RWPE1 (cell line): Measurements from ENCODE around the gene GALNT2.
A peak's percentile ranks its signal among the peaks of the same experiment; 100 is the strongest.

Experiments used
- CTCF ChIA-PET: fragments of 350-600 bp; sonication (Branson Sonifier 250); formaldehyde crosslinking; extraction: SDS; loops from one replicate; lab custom pipeline; 2021; lab: Yijun Ruan, JAX
- POLR2A ChIA-PET: fragments of 400-600 bp; formaldehyde crosslinking; extraction: SDS; loops from one replicate; lab custom pipeline; 2020; ENCODE audit warnings: antibody characterized with exemption; ENCODE audit not compliant: low non-redundant PET; lab: Yijun Ruan, JAX
- DNase-seq: peaks from one replicate; pipeline ENCODE4 v3.0.0; 2012; ENCODE audit warnings: low spot score
- H3K27ac ChIP-seq: fragments of 450-650 bp; 2 replicates; pipeline ENCODE4 v1.5.1; 2017
- TF ChIP-seq, protein P1 (sequence below): fragments of 450-650 bp; conservative IDR thresholded peaks from 2 replicates; pipeline ENCODE4 v1.5.1; 2017; ENCODE audit warnings: low read depth, mild to moderate bottlenecking

GALNT2 gene

DNA sequence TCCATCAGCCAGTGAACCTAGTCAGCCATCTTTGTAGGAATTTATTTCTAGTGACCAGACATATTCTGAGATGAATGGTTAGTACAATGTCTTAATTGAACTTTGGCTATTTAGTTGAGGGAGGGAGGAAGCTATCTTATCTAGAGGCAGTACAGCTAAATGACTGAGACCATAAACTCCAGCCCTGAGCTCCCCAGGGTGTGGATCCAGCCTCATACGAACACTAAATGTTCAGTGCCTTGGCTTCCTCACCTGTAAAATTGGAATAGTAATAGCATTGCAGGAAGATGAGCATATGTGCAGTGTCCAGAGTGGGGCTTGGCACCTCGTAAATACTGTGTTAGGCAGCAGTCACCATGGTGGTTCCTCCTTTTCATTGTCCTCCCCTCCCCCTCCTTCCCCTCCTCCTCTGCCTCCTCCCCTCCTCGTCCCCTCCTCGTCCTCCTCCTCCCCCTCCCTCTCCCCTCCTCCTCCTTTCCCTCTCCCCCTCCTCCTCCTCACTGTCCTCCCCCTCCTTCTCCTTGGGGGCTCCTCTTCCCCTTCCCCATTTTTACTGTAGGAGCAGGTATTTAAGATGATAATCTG lies 108.2 kb downstream of the GALNT2 start:
- CTCF ChIA-PET: no interaction called here
- POLR2A ChIA-PET: no interaction called here
- H3K27ac ChIP-seq: no peak overlapping the region
- TF ChIP-seq, protein P1, sequence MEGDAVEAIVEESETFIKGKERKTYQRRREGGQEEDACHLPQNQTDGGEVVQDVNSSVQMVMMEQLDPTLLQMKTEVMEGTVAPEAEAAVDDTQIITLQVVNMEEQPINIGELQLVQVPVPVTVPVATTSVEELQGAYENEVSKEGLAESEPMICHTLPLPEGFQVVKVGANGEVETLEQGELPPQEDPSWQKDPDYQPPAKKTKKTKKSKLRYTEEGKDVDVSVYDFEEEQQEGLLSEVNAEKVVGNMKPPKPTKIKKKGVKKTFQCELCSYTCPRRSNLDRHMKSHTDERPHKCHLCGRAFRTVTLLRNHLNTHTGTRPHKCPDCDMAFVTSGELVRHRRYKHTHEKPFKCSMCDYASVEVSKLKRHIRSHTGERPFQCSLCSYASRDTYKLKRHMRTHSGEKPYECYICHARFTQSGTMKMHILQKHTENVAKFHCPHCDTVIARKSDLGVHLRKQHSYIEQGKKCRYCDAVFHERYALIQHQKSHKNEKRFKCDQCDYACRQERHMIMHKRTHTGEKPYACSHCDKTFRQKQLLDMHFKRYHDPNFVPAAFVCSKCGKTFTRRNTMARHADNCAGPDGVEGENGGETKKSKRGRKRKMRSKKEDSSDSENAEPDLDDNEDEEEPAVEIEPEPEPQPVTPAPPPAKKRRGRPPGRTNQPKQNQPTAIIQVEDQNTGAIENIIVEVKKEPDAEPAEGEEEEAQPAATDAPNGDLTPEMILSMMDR: no peak
- no peak for DNase-seq

DNA sequence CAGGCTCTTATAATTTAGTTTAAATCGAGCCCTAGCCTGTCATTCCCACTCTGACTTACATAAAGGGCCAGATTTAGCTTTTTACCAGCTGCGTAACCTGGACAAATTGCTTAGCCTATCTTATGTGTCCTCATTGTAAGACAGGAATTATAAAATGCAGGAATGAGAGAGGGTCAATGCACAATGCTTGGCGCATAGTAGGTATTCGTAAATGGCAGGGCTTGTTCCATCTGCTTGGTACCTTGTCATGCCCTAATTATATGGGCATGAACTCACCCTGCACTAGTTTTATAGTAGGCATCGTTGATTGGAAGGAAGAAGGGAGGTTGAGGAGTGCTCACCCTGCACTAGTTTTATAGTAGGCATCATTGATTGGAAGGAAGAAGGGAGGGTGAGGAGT lies 108.8 kb downstream of the GALNT2 start:
- ChIA-PET CTCF (no interaction called here), POLR2A (no interaction called here)
- TF ChIP-seq, protein P1: no peak
- H3K27ac ChIP-seq: no peak overlapping the region
- no peak for DNase-seq

DNA sequence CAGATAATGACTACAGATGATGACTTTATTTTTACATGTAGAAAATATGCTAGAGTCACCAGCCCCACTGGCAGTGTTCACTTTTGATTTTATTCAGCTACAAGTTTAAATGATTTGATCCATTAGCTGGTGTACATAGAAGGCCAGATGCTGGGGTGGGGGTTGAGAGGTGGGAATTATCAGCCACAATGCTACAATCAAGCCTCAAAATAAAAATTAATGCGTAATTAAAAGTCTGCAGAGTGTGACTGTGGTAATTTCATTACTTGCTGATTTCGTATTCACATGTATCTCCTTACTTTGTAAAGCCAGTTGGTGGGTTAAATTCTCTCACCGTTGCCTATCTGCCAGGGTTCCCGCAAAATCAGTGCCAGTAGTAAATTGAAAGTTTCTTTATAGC lies 109.3 kb downstream of the GALNT2 start:
- ChIA-PET POLR2A (no interaction called here), CTCF (no interaction called here)

DNA sequence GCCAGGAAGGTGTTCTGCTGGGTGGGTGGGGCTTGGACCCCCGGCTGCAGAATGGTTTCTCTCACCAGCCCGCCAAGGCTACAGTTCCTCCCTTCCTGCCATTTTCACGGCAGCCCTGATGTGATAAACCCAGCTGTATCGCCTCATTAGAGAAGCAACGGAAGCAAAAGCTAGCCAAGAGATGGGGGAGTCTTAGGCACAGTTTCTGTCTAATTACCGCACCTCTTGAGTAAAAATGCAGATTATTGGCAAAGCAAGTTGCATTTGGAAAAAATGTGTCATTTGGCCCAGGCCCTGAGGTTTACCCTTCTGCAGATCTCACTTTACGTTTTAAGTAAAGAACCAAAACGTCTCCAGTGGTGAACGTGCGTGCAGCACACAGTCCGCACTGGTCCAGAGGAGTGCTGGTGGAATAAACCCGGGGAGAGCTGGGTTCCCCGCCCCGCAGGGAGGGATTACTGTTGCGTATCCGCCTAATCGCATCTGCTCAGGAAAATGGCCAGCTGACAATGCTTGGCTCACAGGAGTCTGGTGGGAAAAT lies 109.9 kb downstream of the GALNT2 start:
- CTCF ChIA-PET: no interaction called here
- no peak for DNase-seq
- POLR2A ChIA-PET: no interaction called here
- H3K27ac ChIP-seq: no peak overlapping the region
- TF ChIP-seq, protein P1: no peak

More for the DNA sequence above, 109.3 kb downstream of the GALNT2 start:
- TF ChIP-seq, protein P1: no peak
- DNase-seq: no peak
- H3K27ac ChIP-seq: no peak overlapping the region

DNA sequence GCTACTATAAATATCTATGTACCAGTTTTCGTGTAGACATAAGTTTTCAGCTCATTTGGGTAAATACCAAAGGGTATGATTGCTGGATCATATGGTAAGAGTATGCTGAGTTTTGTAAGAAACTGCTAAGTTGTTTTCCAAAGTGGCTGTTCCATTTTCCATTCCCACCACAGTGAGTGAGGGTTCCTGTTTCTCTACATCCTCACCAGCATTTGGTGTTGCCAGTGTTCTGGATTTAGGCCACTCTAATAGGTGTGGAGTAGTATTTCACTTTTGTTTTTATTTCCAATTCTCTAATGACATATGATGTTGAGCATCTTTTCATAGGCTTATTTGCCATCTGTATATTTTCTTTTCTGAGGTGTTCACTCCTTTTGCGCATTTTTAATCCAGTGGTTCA lies 112.2 kb downstream of the GALNT2 start:
- POLR2A ChIA-PET: no interaction called here
- TF ChIP-seq, protein P1: no peak
- DNase-seq: no peak
- CTCF ChIA-PET: no interaction called here
- no peak overlapping the region for H3K27ac ChIP-seq

DNA sequence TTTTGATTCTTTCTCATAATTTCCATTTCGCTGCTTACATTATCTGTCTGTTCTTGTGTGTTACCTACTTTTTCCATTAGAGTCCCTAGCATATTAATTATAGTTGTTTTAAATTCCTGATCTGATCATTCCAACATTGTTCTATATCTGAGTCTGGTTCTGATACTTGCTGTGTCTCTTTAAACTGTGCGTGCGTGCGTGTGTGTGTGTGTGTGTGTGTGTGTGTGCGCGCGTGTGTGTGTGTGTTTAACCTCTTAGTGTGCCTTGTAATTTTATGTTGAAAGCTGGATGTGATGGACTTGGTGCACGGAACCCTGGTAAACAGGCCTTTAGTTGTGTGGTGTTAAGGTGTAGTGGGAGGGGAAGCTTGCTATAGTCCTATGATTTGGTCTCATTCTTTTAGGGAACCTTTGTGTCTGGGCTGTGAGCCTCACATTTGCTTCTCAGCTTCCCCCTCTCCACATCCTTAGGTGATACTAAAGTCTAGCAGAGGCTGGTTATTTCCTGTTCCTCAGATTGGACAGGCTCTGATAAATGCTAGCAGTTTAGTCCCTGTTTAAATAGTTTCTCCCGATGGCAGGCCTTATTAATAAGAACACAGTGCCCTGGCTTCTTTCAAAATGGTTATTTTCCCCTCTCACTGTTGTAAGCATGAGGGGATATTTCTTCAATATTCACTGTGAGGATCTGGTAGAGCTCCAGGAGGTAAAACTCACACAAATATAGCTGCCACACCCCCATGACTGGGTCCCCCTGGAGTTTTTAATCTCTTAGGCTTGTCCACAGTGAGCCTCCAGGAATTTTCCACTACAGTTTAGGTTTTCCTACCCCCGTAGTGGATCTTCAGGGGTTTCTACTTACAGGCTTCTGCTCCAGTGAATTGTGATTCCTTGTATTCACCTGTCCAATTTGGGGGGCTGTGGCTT lies 118.3 kb downstream of the GALNT2 start:
- POLR2A ChIA-PET: no interaction called here
- TF ChIP-seq, protein P1: no peak
- no peak for DNase-seq
- CTCF ChIA-PET: interaction anchor here (0.5 to 0.6 kb wide), 2 partner anchors 22 to 127 kb away, joined by 3 to 7 read pairs; no protein-coding TSS in a partner anchor
- peak overlapping the region; percentile 60; the same call in 1 of the 2 replicates for H3K27ac ChIP-seq
